Glutamatergic neuron (in vitro differentiated cells): Measurements from ENCODE around the gene TLX2. TPM values are rescaled to one million over a fixed set of nuclear protein-coding genes. Genes with fewer than 3 reads are reported as not detected.
A peak's percentile ranks its signal among the peaks of the same experiment; 100 is the strongest.
"Not testable (repeated sequence)": the region's sequence is repeated elsewhere in the genome, so short reads cannot be mapped to it uniquely, and the experiment has no call there.

Experiments
- DNase-seq: peaks from one replicate; pipeline ENCODE4 v3.0.0; 2022
- H3K27ac Mint-ChIP-seq: one replicate; pipeline ENCODE4 v1.8.0; 2020; ENCODE audit warnings: mild to moderate bottlenecking, mixed read lengths, inconsistent platforms; ENCODE audit not compliant: unreplicated experiment
- H3K27me3 Mint-ChIP-seq: one replicate; pipeline ENCODE4 v1.8.0; 2020; ENCODE audit warnings: mild to moderate bottlenecking, moderate library complexity, mixed read lengths, inconsistent platforms; ENCODE audit not compliant: unreplicated experiment
- H3K36me3 Mint-ChIP-seq: one replicate; pipeline ENCODE4 v1.8.0; 2020; ENCODE audit warnings: mild to moderate bottlenecking, mixed read lengths, inconsistent platforms; ENCODE audit not compliant: unreplicated experiment
- H3K4me1 Mint-ChIP-seq: one replicate; pipeline ENCODE4 v1.8.0; 2020; ENCODE audit warnings: mild to moderate bottlenecking, low read depth, mixed read lengths, inconsistent platforms; ENCODE audit not compliant: unreplicated experiment
- H3K4me3 Mint-ChIP-seq: one replicate; pipeline ENCODE4 v1.8.0; 2020; ENCODE audit warnings: mild to moderate bottlenecking, mixed read lengths, inconsistent platforms; ENCODE audit not compliant: unreplicated experiment
- H3K9me3 Mint-ChIP-seq: one replicate; pipeline ENCODE4 v1.8.0; 2020; ENCODE audit warnings: mild to moderate bottlenecking, moderate library complexity, mixed read lengths, inconsistent platforms; ENCODE audit not compliant: unreplicated experiment
- long read RNA-seq: library from polyadenylated mRNA; unstranded; transcript quantifications from one replicate; pipeline ENCODE4 v2.0.0, GENCODE V29; 2020; ENCODE audit not compliant: unreplicated experiment
- total RNA-seq: library from RNA; stranded (reverse); fragmentation: NEBNext Ultra II Directional; extraction: Animal tissue kit (Norgen Biotek cat#: 25700); gene quantifications from one replicate; pipeline ENCODE4 v1.2.1, GENCODE V29; 2021; ENCODE audit not compliant: unreplicated experiment
- TF ChIP-seq, protein P1 (sequence below): fragments of 200-600 bp; sonication (generic); IDR thresholded peaks from one replicate; pipeline ENCODE4 v1.5.0; 2021; ENCODE audit not compliant: partially characterized antibody, unreplicated experiment

Gene TLX2
- 21.2 TPM for total RNA-seq
- long read RNA-seq, transcript TLX2-201 (3 exons, 2,136 nt), result major isoform, 6 of 14 reads
- long read RNA-seq, partial matches to known transcripts, result 2 of 14 reads
- long read RNA-seq, other reads (novel, unspliced or antisense), result 6 of 14 reads

DNA sequence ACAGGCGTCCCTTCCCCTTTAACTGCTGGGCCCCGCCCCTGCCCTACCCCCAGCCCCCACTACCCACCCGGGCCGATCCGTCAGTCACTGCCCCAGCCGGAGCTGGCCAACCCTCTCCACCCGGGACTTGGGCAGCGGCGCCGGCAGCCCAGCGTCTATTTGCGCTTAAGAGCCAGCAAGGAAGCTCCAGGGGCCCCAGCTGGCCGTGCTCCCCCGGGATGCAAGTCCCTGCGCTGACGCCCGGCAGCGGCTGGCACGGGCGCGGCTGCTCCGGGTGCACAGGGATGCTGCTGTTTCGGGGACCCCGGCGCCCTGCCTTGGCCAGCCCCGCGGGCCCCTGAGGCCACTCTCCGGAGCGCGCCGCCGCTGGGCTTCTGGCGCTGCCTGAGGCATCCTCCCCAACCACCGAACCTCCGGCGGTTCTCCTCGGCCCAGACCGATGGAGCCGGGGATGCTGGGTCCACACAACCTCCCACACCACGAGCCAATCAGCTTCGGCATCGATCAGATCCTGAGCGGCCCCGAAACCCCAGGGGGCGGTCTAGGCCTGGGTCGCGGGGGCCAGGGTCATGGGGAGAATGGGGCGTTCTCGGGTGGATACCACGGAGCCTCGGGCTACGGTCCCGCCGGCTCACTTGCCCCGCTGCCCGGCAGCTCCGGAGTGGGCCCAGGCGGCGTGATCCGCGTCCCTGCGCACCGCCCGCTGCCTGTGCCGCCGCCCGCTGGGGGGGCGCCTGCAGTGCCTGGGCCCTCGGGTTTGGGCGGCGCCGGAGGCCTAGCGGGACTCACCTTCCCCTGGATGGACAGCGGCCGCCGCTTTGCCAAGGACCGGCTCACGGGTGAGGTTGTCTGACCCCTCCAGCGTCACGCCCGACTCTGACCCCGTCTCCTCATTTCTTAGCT lies at the start of gene TLX2:
TSS of gene TLX2 (plus strand) at position 83 of the 903 bp plus-strand sequence. CDS start at position 440, 357 bp downstream.
- no peak within 1 kb of the TSS for H3K27ac Mint-ChIP-seq

DNA sequence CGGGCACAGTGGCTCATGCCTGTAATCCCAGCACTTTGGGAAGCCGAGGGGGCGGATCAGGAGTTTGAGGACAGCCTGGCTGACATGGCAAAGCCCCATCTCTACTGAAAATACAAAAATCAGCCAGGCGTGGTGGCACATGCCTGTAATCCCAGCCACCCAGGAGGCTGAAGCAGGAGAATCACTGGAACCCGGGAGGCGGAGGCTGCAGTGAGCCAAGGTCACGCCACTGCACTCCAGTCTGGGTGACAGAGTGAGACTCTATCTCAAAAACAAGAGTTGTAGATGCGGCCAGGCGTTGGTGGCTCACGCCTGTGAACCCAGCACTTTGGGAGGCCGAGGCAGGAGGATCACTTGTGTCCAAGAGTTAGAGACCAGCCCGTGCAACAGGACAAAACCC lies 43.5 kb upstream of the TLX2 start:
- peak overlapping the region; percentile 83 for H3K4me3 Mint-ChIP-seq
- peaks cover 18% of the 10 kb centered on the region for H3K9me3 Mint-ChIP-seq
- not testable (repeated sequence) for H3K36me3 Mint-ChIP-seq, H3K4me1 Mint-ChIP-seq, DNase-seq, H3K27ac Mint-ChIP-seq
- H3K27me3 Mint-ChIP-seq, result peaks cover 21% of the 10 kb centered on the region

More for the DNA sequence above, at the start of gene TLX2:
- peaks cover 8% of the 10 kb centered on the region for H3K36me3 Mint-ChIP-seq
- peak within 1 kb of the TSS; percentile 78 for H3K4me3 Mint-ChIP-seq
- TF ChIP-seq, protein P1, sequence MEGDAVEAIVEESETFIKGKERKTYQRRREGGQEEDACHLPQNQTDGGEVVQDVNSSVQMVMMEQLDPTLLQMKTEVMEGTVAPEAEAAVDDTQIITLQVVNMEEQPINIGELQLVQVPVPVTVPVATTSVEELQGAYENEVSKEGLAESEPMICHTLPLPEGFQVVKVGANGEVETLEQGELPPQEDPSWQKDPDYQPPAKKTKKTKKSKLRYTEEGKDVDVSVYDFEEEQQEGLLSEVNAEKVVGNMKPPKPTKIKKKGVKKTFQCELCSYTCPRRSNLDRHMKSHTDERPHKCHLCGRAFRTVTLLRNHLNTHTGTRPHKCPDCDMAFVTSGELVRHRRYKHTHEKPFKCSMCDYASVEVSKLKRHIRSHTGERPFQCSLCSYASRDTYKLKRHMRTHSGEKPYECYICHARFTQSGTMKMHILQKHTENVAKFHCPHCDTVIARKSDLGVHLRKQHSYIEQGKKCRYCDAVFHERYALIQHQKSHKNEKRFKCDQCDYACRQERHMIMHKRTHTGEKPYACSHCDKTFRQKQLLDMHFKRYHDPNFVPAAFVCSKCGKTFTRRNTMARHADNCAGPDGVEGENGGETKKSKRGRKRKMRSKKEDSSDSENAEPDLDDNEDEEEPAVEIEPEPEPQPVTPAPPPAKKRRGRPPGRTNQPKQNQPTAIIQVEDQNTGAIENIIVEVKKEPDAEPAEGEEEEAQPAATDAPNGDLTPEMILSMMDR, result no peak
- peaks cover 6% of the 10 kb centered on the region for H3K4me1 Mint-ChIP-seq
- DNase-seq, result peak; percentile 65
- H3K9me3 Mint-ChIP-seq, result peaks cover 15% of the 10 kb centered on the region
- peaks cover 27% of the 10 kb centered on the region for H3K27me3 Mint-ChIP-seq

DNA sequence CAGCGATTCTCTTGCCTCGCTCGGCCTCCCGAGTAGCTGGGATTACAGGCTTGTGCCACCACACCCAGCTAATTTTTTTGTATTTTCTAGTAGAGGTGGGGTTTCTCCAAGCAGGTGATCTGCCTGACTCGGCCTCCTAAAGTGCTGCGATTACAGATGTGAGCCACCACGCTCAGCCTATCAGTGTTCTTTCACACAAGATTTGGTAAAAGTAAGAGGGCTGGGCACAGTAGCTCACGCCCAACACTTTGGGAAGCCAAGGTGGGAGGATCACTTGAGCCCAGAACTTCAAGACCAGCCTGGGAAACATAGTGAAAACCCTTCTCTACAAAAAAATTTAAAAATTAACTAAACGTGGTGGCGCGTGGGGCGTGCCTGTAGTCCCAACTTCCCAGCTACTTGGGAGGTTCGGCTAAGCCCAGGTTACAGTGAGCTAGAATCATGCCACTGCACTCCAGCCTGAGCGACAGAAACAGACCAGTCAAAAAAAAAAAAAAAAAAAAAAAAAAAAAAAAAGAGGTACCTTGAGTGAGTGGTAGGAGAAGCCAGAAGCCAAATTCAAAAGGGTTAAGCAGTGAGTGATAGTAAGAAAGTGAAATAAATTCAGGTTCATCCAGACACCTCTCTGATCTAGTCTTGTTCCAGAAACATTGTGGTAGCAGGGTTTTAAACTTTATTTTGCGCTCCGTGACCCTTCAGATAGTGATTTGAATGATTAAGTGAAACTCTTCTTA lies 42.8 kb upstream of the TLX2 start:
- Mint-ChIP-seq H3K4me1 (no peaks in the 10 kb centered on the region), H3K27me3 (peaks cover 18% of the 10 kb centered on the region), H3K9me3 (peaks cover 18% of the 10 kb centered on the region), H3K27ac (peak overlapping the region; percentile 98), H3K4me3 (peak overlapping the region; percentile 97), H3K36me3 (no peaks in the 10 kb centered on the region)
- TF ChIP-seq, protein P1, result no peak
- no peak for DNase-seq

DNA sequence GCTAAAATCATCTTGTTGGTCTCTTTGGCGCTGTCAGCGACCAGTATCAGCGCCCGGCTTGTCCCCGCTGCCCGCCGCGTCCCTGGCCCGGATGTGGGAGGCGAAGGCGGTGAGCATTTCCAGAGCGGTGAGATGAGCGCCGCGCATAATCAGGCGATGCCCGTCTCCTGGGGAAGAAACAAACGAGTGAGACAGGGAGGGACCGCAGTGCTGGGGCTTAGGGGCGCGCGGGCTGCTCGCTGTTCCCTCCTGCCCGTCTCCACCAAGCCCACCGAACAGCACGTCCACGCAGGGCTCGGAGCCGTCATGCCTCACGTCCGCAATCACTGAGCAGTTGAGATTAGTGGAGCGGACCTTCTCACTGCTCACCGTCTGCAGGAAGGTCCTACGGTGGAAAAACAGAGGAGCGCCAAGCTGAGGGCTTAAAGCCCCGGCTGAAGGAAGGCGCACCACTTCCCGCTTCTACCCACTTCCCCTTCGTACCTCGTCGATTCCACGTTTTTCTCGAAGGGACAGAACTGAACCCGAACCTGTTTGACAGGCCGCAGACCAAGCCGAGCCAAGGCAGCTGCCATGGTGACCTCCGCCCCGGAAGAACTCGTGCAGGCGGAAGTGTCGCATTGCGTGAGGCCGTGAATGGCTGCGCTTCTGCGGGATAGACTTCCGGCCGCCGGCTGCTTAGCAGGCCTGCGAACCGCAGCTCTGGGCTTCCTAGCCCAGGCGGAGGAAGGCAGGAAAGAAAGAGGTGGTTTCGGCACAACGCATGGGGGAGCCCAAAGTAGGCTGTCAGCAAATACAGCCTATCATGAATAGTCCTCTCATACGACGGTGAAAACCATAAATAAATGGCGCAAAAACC lies 41.9 kb upstream of the TLX2 start, which contains the start of gene MRPL53:
TSS of gene MRPL53 (minus strand) at position 595 of the 859 bp plus-strand sequence. CDS start at position 575, 20 bp downstream.
- Mint-ChIP-seq H3K4me1 (no peaks in the 10 kb centered on the region), H3K27ac (peak within 1 kb of the TSS; percentile 98), H3K27me3 (peaks cover 21% of the 10 kb centered on the region), H3K9me3 (peaks cover 18% of the 10 kb centered on the region), H3K36me3 (no peaks in the 10 kb centered on the region), H3K4me3 (peak within 1 kb of the TSS; percentile 97)
- TF ChIP-seq, protein P1, result no peak
- peak; percentile 98 for DNase-seq

DNA sequence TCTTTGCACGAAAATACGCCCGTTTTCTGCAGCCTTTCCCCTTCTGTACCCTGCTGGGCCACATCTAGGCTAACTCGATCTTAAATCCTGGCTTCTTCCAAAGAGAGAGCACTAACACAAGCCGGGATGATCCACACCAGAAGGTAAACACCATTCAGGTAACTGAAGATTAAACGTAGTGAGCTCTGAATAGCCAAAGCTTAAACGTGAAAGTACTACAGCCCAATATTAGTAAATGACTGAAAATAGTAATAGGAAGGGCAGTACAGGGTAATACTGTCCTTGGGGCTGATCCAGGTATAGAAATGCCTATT lies 41.3 kb upstream of the TLX2 start:
- Mint-ChIP-seq H3K9me3 (peaks cover 20% of the 10 kb centered on the region), H3K4me1 (no peaks in the 10 kb centered on the region), H3K27me3 (peaks cover 21% of the 10 kb centered on the region), H3K27ac (peak overlapping the region; percentile 98), H3K4me3 (peak overlapping the region; percentile 97), H3K36me3 (no peaks in the 10 kb centered on the region)
- TF ChIP-seq, protein P1, result no peak
- DNase-seq, result no peak
